ENCODE data around the gene GIT2. TPM values are rescaled to one million over a fixed set of nuclear protein-coding genes. Genes with fewer than 3 reads are reported as not detected.
"Not testable (repeated sequence)": the region's sequence is repeated elsewhere in the genome, so short reads cannot be mapped to it uniquely, and the experiment has no call there.

The GIT2 gene
- total and polyA plus RNA-seq, 3 donors from 2014 or later = 47.2 to 51.9 (median 47.2) TPM

DNA sequence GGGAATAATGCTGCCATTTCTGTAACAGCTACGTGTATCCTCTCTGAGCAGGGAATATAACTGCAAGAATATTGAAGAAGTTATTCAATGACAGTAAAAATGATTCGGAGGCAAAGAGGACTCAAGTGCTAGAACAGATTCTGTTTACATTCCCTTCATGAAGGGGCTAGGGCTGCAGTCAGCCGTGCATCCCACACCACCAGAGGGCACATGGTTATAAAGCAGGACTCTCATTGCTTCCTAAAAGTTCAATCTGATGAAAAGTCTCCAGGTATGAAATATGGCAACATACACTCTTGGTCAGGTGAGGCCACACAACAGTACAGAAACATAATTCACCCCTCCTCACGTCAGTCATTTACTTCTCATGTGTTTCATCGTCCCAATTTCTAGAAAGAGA, 62.1 kb downstream of the GIT2 start:
- H3K27me3 ChIP-seq = no peaks in the 10 kb centered on the region
- DNase-seq = no peak
- no peaks in the 10 kb centered on the region for H3K9me3 ChIP-seq
- H3K4me1 ChIP-seq = no peaks in the 10 kb centered on the region
- H3K4me3 ChIP-seq = no peak overlapping the region
- intact Hi-C loops (cut with DNase I; ENCODE audit: low total_unique reads) = no loop called here
- no peaks in the 10 kb centered on the region for H3K36me3 ChIP-seq (ENCODE audit: low read depth, missing control alignments)
- 66 to 74% methylated on average over 5 of the region's 5 CpGs for WGBS, 2 donors
- H3K27ac ChIP-seq = no peak overlapping the region
- peak in 2 of 3 experiments; percentile 6 to 19 for TF ChIP-seq CTCF (IDR thresholded peaks at IDR 0.05)
- no peak for TF ChIP-seq POLR2A (IDR thresholded peaks at IDR 0.05)

DNA sequence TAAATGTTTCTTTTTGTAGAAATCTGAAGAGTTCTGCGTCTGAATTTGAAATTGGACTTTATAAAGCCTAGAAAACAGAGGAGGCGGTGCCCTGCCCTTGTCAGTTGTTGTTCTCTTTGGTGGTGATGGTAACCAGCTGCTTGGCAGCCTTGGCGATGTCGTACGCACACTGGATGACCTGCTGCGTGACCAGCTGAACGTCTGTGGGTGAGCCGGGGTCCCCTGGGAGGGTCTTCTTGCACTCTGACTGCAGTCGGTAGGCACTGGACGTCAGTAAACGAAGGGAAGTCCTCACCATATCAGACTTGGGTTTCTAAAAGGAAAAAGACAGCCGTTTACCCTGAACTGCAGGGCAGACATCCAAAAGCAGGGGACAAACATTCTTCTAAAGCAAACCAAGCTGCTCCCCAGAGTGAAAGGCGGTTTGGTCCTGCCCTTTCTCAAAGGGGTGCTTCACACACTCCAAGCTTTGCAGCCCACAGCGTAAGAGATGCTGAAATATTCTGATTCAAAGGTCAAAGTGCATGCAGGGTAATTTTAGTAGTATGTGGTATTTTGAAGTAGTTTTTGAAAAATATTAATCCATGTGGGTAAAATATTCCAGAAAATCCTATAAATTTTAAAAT, 63.2 kb downstream of the GIT2 start:
- peak overlapping the region in 1 of 2 donors; percentile 71 for H3K27ac ChIP-seq
- TF ChIP-seq CTCF (IDR thresholded peaks at IDR 0.05) (no peak), POLR2A (IDR thresholded peaks at IDR 0.05) (no peak)
- no peaks in the 10 kb centered on the region for H3K4me1 ChIP-seq
- no peaks in the 10 kb centered on the region for H3K36me3 ChIP-seq (ENCODE audit: low read depth, missing control alignments)
- WGBS, 2 donors = 60 to 68% methylated on average over 14 of the region's 14 CpGs
- H3K4me3 ChIP-seq = no peak overlapping the region
- intact Hi-C loops (cut with DNase I; ENCODE audit: low total_unique reads) = no loop called here
- H3K27me3 ChIP-seq = no peaks in the 10 kb centered on the region
- H3K9me3 ChIP-seq = no peaks in the 10 kb centered on the region
- peak; percentile 48 for DNase-seq

DNA sequence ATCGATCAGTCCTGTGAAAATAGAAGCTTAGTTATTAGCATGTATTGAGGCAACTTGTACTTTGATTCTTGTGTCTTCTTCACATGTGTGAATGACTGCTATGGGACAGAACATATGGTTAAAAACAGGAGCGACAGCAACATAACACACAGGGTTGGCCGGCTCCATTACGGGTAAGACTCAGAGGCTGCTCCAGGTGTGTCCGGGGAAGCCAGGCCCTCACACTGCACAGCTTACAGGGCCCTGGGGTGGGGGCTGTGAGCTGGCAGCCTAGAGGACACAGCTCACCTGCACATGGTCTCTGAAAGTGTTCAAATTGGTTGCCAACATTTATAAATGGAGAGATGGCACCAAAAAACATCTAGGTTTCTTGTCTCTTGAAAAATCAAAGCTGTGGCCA, 65.0 kb downstream of the GIT2 start:
- TF ChIP-seq CTCF (IDR thresholded peaks at IDR 0.05) (no peak), POLR2A (IDR thresholded peaks at IDR 0.05) (no peak)
- Histone ChIP-seq H3K4me1 (no peaks in the 10 kb centered on the region), H3K36me3 (ENCODE audit: low read depth, missing control alignments) (no peaks in the 10 kb centered on the region), H3K9me3 (no peaks in the 10 kb centered on the region), H3K4me3 (no peak overlapping the region), H3K27ac (no peak overlapping the region), H3K27me3 (no peaks in the 10 kb centered on the region)
- intact Hi-C loops (cut with DNase I; ENCODE audit: low total_unique reads) = no loop called here
- no peak for DNase-seq
- 90 to 94% methylated on average over 5 of the region's 5 CpGs for WGBS, 2 donors

DNA sequence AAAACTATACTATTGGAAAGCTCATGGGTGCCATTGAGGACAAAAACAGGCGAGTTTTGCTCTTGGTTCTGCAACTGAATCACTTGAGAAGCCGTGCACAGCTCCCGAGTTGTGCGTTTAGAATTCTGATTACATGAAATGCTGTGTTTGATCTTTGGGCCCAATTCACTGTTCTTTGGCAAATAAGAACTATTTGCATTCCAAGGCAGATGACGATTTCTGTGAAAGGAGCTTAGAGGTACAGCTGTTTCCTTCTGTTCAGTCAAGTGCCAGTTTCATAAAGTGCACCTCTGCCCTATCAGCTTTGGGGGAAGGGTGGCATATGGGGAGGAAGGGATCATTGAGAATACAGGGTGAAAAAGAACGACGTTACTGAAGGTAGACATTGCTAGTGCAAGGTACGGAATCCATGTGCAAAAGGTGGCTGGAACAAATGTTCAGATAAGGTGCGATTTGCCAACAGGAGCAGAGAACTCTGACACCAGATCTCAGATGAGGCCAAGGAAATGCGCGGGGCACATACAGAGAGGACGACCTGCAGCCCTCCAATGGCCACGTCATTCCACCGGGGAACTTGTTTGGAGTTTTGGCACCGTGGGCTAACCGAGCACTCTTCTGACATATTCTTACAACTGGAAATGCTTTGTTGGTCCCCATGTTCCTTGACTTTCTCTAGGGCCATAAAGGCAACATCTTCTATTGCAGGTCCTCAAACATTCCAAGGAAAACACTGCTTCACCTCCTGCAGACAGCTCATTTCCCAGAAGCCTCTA, 66.0 kb downstream of the GIT2 start:
- no peaks in the 10 kb centered on the region for H3K9me3 ChIP-seq
- no peak for DNase-seq
- H3K27me3 ChIP-seq = no peaks in the 10 kb centered on the region
- 80 to 84% methylated on average over 16 of the region's 16 CpGs for WGBS, 2 donors
- H3K36me3 ChIP-seq (ENCODE audit: low read depth, missing control alignments) = no peaks in the 10 kb centered on the region
- intact Hi-C loops (cut with DNase I; ENCODE audit: low total_unique reads) = no loop called here
- no peak overlapping the region for H3K4me3 ChIP-seq
- TF ChIP-seq POLR2A (IDR thresholded peaks at IDR 0.05) (no peak), CTCF (IDR thresholded peaks at IDR 0.05) (no peak)
- no peak overlapping the region for H3K27ac ChIP-seq
- no peaks in the 10 kb centered on the region for H3K4me1 ChIP-seq

- H3K36me3 ChIP-seq (ENCODE audit: low read depth, missing control alignments); H3K9me3 ChIP-seq; H3K4me3 ChIP-seq; intact Hi-C loops (cut with DNase I; ENCODE audit: low total_unique reads); DNase-seq; H3K27me3 ChIP-seq; H3K4me1 ChIP-seq; H3K27ac ChIP-seq: not testable (repeated sequence)
- whole genome bisulfite sequencing, 2 donors = 79 to 88% methylated on average over 14 of the region's 14 CpGs
Observed at GRCh38 chr12:109929326-109929725, 66.8 kb downstream of the GIT2 start.
